Tibial nerve (tissue), 4 donors: ENCODE data around the gene CWC22.

Experiments used
- EP300 ChIP-seq, 2 donors: sonication (generic); formaldehyde crosslinking; IDR thresholded peaks; one replicate each; pipeline ENCODE4 v1.6.1; 2017; ENCODE audit warnings: antibody characterized with exemption in 2 of 2, mild to moderate bottlenecking in 1 of 2
- TF ChIP-seq, protein P1 (sequence below), 5 experiments: fragments of 200-600 bp in 3 of 5; fragments of 450-650 bp in 2 of 5; sonication (generic) in 3 of 5; IDR thresholded peaks; one replicate each; pipeline ENCODE4 v1.5.1; 2016 to 2019; ENCODE audit warnings: antibody characterized with exemption in 5 of 5, mild to moderate bottlenecking in 3 of 5, moderate library complexity in 2 of 5

DNA sequence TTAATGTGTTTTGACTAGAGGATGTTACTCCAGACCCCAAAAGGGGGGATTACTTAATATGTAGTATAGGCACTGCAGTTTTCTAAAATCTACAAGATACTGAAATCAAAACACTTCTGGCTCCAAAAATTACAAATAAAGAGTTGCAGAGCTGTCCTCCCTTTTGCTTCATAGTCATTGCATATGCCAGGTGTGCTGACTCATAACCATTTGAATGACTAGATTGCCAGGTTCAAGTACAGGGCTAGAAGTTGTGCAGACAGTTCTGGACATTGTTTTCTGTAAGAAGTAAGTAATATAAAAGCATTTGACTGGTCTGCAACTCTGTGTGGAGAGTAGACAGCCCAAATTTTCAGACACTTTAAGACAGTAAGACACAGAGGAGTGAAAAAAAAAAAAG lies 6.7 kb downstream of the CWC22 start:
- TF ChIP-seq, protein P1, sequence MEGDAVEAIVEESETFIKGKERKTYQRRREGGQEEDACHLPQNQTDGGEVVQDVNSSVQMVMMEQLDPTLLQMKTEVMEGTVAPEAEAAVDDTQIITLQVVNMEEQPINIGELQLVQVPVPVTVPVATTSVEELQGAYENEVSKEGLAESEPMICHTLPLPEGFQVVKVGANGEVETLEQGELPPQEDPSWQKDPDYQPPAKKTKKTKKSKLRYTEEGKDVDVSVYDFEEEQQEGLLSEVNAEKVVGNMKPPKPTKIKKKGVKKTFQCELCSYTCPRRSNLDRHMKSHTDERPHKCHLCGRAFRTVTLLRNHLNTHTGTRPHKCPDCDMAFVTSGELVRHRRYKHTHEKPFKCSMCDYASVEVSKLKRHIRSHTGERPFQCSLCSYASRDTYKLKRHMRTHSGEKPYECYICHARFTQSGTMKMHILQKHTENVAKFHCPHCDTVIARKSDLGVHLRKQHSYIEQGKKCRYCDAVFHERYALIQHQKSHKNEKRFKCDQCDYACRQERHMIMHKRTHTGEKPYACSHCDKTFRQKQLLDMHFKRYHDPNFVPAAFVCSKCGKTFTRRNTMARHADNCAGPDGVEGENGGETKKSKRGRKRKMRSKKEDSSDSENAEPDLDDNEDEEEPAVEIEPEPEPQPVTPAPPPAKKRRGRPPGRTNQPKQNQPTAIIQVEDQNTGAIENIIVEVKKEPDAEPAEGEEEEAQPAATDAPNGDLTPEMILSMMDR (IDR thresholded peaks at IDR 0.05): no peak
- no peak for TF ChIP-seq EP300 (IDR thresholded peaks at IDR 0.05)
